ENCODE measurements around the gene TGIF1.

DNA sequence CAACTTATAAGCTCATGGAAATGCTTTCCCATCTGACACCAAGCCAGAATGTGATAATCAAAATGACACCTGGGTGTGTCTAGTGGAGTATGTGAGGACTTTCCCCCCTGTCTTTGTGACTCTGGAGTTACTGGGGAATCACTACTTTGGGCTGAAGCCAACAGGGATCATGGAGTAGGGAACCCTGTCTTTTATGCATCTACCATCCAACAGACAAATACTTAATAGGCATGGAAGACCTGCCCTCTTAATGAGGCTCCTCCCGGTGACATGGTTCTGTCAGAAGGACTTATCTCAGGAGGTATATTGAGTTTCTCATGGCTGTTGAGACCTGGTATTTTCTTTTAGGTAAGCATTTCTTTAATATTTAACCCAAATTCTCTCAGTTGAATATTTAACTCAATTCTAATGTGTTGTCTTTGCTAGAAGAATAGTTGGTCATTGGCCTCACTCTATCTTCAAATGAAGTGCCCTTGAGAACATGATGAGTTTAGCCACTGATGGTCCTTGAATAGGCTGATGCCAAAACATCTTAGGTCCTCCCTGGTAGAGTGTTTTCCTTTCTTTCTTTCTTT is 42.1 kb downstream of the TGIF1 start:
- TF ChIP-seq, protein P1, sequence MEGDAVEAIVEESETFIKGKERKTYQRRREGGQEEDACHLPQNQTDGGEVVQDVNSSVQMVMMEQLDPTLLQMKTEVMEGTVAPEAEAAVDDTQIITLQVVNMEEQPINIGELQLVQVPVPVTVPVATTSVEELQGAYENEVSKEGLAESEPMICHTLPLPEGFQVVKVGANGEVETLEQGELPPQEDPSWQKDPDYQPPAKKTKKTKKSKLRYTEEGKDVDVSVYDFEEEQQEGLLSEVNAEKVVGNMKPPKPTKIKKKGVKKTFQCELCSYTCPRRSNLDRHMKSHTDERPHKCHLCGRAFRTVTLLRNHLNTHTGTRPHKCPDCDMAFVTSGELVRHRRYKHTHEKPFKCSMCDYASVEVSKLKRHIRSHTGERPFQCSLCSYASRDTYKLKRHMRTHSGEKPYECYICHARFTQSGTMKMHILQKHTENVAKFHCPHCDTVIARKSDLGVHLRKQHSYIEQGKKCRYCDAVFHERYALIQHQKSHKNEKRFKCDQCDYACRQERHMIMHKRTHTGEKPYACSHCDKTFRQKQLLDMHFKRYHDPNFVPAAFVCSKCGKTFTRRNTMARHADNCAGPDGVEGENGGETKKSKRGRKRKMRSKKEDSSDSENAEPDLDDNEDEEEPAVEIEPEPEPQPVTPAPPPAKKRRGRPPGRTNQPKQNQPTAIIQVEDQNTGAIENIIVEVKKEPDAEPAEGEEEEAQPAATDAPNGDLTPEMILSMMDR (IDR thresholded peaks at IDR 0.05), result no peak
- TF ChIP-seq POLR2A (IDR thresholded peaks at IDR 0.05), result no peak

Data from right lobe of liver (tissue), 4 donors.